Measurements from ENCODE around the gene ABI1.

Gene ABI1

GRCh38 chr10:26735435-26735834, 125.3 kb downstream of the ABI1 start:
- no peak overlapping the region for H3K4me3 Mint-ChIP-seq
- H3K27ac Mint-ChIP-seq, result peak overlapping the region; percentile 26
- H3K36me3 Mint-ChIP-seq (ENCODE audit: low read depth), result peaks cover 38% of the 10 kb centered on the region
- no peaks in the 10 kb centered on the region for H3K9me3 Mint-ChIP-seq
- H3K4me1 Mint-ChIP-seq (ENCODE audit: low read depth), result peaks cover 38% of the 10 kb centered on the region
- H3K27me3 Mint-ChIP-seq (ENCODE audit: low read depth), result no peaks in the 10 kb centered on the region

- Mint-ChIP-seq H3K4me3 (no peak overlapping the region), H3K4me1 (ENCODE audit: low read depth) (peaks cover 30% of the 10 kb centered on the region), H3K9me3 (no peaks in the 10 kb centered on the region), H3K36me3 (ENCODE audit: low read depth) (peaks cover 32% of the 10 kb centered on the region), H3K27ac (no peak overlapping the region), H3K27me3 (ENCODE audit: low read depth) (no peaks in the 10 kb centered on the region)
Observed at GRCh38 chr10:26733750-26734568, 126.8 kb downstream of the ABI1 start.

GRCh38 chr10:26730552-26730951, 130.2 kb downstream of the ABI1 start:
- Mint-ChIP-seq H3K36me3 (ENCODE audit: low read depth) (peaks cover 20% of the 10 kb centered on the region), H3K9me3 (no peaks in the 10 kb centered on the region), H3K27me3 (ENCODE audit: low read depth) (no peaks in the 10 kb centered on the region), H3K27ac (no peak overlapping the region), H3K4me3 (no peak overlapping the region), H3K4me1 (ENCODE audit: low read depth) (peaks cover 14% of the 10 kb centered on the region)

GRCh38 chr10:26729395-26729794, 131.4 kb downstream of the ABI1 start:
- Mint-ChIP-seq H3K36me3 (ENCODE audit: low read depth) (peaks cover 19% of the 10 kb centered on the region), H3K27ac (no peak overlapping the region)

GRCh38 chr10:26728957-26729356, 131.8 kb downstream of the ABI1 start:
- Mint-ChIP-seq H3K27ac (no peak overlapping the region), H3K36me3 (ENCODE audit: low read depth) (peaks cover 22% of the 10 kb centered on the region), H3K9me3 (no peaks in the 10 kb centered on the region), H3K4me1 (ENCODE audit: low read depth) (peaks cover 10% of the 10 kb centered on the region), H3K27me3 (ENCODE audit: low read depth) (no peaks in the 10 kb centered on the region), H3K4me3 (no peak overlapping the region)

More at GRCh38 chr10:26729395-26729794, 131.4 kb downstream of the ABI1 start:
- H3K9me3 Mint-ChIP-seq, result no peaks in the 10 kb centered on the region
- no peak overlapping the region for H3K4me3 Mint-ChIP-seq
- peaks cover 10% of the 10 kb centered on the region for H3K4me1 Mint-ChIP-seq (ENCODE audit: low read depth)
- no peaks in the 10 kb centered on the region for H3K27me3 Mint-ChIP-seq (ENCODE audit: low read depth)

GRCh38 chr10:26727005-26727404, 133.8 kb downstream of the ABI1 start:
- no peaks in the 10 kb centered on the region for H3K9me3 Mint-ChIP-seq
- H3K4me3 Mint-ChIP-seq, result no peak overlapping the region
- no peaks in the 10 kb centered on the region for H3K27me3 Mint-ChIP-seq (ENCODE audit: low read depth)
- H3K36me3 Mint-ChIP-seq (ENCODE audit: low read depth), result peaks cover 23% of the 10 kb centered on the region
- H3K27ac Mint-ChIP-seq, result no peak overlapping the region
- peaks cover 9% of the 10 kb centered on the region for H3K4me1 Mint-ChIP-seq (ENCODE audit: low read depth)

GRCh38 chr10:26725837-26726727, 134.7 kb downstream of the ABI1 start:
- H3K4me3 Mint-ChIP-seq, result no peak overlapping the region
- peak overlapping the region; percentile 15 for H3K27ac Mint-ChIP-seq
- no peaks in the 10 kb centered on the region for H3K9me3 Mint-ChIP-seq
- peaks cover 17% of the 10 kb centered on the region for H3K4me1 Mint-ChIP-seq (ENCODE audit: low read depth)
- no peaks in the 10 kb centered on the region for H3K27me3 Mint-ChIP-seq (ENCODE audit: low read depth)
- peaks cover 29% of the 10 kb centered on the region for H3K36me3 Mint-ChIP-seq (ENCODE audit: low read depth)

GRCh38 chr10:26723016-26723415, 137.7 kb downstream of the ABI1 start:
- H3K9me3 Mint-ChIP-seq, result no peaks in the 10 kb centered on the region
- H3K4me3 Mint-ChIP-seq, result no peak overlapping the region
- H3K36me3 Mint-ChIP-seq (ENCODE audit: low read depth), result peaks cover 37% of the 10 kb centered on the region
- no peak overlapping the region for H3K27ac Mint-ChIP-seq
- peaks cover 13% of the 10 kb centered on the region for H3K4me1 Mint-ChIP-seq (ENCODE audit: low read depth)
- H3K27me3 Mint-ChIP-seq (ENCODE audit: low read depth), result no peaks in the 10 kb centered on the region

- Mint-ChIP-seq H3K36me3 (ENCODE audit: low read depth) (peaks cover 32% of the 10 kb centered on the region), H3K4me1 (ENCODE audit: low read depth) (peaks cover 12% of the 10 kb centered on the region), H3K9me3 (no peaks in the 10 kb centered on the region), H3K27me3 (ENCODE audit: low read depth) (no peaks in the 10 kb centered on the region), H3K27ac (peak overlapping the region; percentile 93), H3K4me3 (peak overlapping the region; percentile 28)
Observed at GRCh38 chr10:26721561-26721960, 139.2 kb downstream of the ABI1 start.

- peaks cover 8% of the 10 kb centered on the region for H3K4me1 Mint-ChIP-seq (ENCODE audit: low read depth)
- no peak overlapping the region for H3K27ac Mint-ChIP-seq
- no peaks in the 10 kb centered on the region for H3K9me3 Mint-ChIP-seq
- no peak overlapping the region for H3K4me3 Mint-ChIP-seq
- H3K27me3 Mint-ChIP-seq (ENCODE audit: low read depth), result no peaks in the 10 kb centered on the region
- H3K36me3 Mint-ChIP-seq (ENCODE audit: low read depth), result peaks cover 29% of the 10 kb centered on the region
Observed at GRCh38 chr10:26717476-26717875, 143.3 kb downstream of the ABI1 start.

- H3K36me3 Mint-ChIP-seq (ENCODE audit: low read depth), result peaks cover 22% of the 10 kb centered on the region
- H3K4me1 Mint-ChIP-seq (ENCODE audit: low read depth), result no peaks in the 10 kb centered on the region
- no peaks in the 10 kb centered on the region for H3K27me3 Mint-ChIP-seq (ENCODE audit: low read depth)
- H3K27ac Mint-ChIP-seq, result no peak overlapping the region
- no peaks in the 10 kb centered on the region for H3K9me3 Mint-ChIP-seq
- no peak overlapping the region for H3K4me3 Mint-ChIP-seq
Observed at GRCh38 chr10:26715137-26715487, 145.6 kb downstream of the ABI1 start.

- peaks cover 22% of the 10 kb centered on the region for H3K36me3 Mint-ChIP-seq (ENCODE audit: low read depth)
- H3K9me3 Mint-ChIP-seq, result no peaks in the 10 kb centered on the region
- no peaks in the 10 kb centered on the region for H3K27me3 Mint-ChIP-seq (ENCODE audit: low read depth)
- no peak overlapping the region for H3K4me3 Mint-ChIP-seq
- no peak overlapping the region for H3K27ac Mint-ChIP-seq
- H3K4me1 Mint-ChIP-seq (ENCODE audit: low read depth), result no peaks in the 10 kb centered on the region
Observed at GRCh38 chr10:26714415-26715136, 146.2 kb downstream of the ABI1 start.

GRCh38 chr10:26711324-26711723, 149.4 kb downstream of the ABI1 start:
- Mint-ChIP-seq H3K27me3 (ENCODE audit: low read depth) (no peaks in the 10 kb centered on the region), H3K27ac (no peak overlapping the region), H3K4me1 (ENCODE audit: low read depth) (peaks cover 6% of the 10 kb centered on the region), H3K9me3 (no peaks in the 10 kb centered on the region), H3K4me3 (no peak overlapping the region), H3K36me3 (ENCODE audit: low read depth) (peaks cover 34% of the 10 kb centered on the region)

- no peak overlapping the region for H3K27ac Mint-ChIP-seq
Observed at GRCh38 chr10:26706936-26707335, 153.8 kb downstream of the ABI1 start.

More at GRCh38 chr10:26706936-26707335, 153.8 kb downstream of the ABI1 start:
- H3K4me1 Mint-ChIP-seq (ENCODE audit: low read depth), result peaks cover 20% of the 10 kb centered on the region
- peaks cover 42% of the 10 kb centered on the region for H3K36me3 Mint-ChIP-seq (ENCODE audit: low read depth)
- no peaks in the 10 kb centered on the region for H3K27me3 Mint-ChIP-seq (ENCODE audit: low read depth)
- H3K9me3 Mint-ChIP-seq, result no peaks in the 10 kb centered on the region
- no peak overlapping the region for H3K4me3 Mint-ChIP-seq
